Activated B cell treated with CpG ODN at 0.5 μM for 24 hours (primary cell): Measurements from ENCODE around the gene ZFP64. TPM values are rescaled to one million over a fixed set of nuclear protein-coding genes. Genes with fewer than 3 reads are reported as not detected.

Source experiments
- ATAC-seq: fragments of 200-7000 bp; cut with Tn5 transposase; one replicate; pipeline ENCODE4 v1.10.0; 2021; ENCODE audit warnings: low read depth, mild to moderate bottlenecking, moderate library complexity
- CTCF ChIA-PET: fragments of 350-600 bp; sonication (Branson Sonifier 250); formaldehyde crosslinking; loops from one replicate; lab custom pipeline; 2021; ENCODE audit warnings: antibody characterized with exemption; lab: Charles Lee
- POLR2A ChIA-PET: fragments of 350-600 bp; sonication (Branson Sonifier 250); formaldehyde crosslinking; loops from one replicate; lab custom pipeline; 2021; ENCODE audit warnings: antibody characterized with exemption; lab: Charles Lee
- DNase-seq: peaks from one replicate; pipeline ENCODE4 v3.0.0; 2022
- H3K27ac Mint-ChIP-seq: one replicate; pipeline ENCODE4 v1.8.0; 2020; ENCODE audit warnings: mixed read lengths
- H3K27me3 Mint-ChIP-seq: one replicate; pipeline ENCODE4 v1.8.0; 2021; ENCODE audit warnings: mixed read lengths
- H3K36me3 Mint-ChIP-seq: one replicate; pipeline ENCODE4 v1.8.0; 2021; ENCODE audit warnings: low read depth, mixed read lengths
- H3K4me1 Mint-ChIP-seq: one replicate; pipeline ENCODE4 v1.8.0; 2021; ENCODE audit warnings: mixed read lengths
- H3K4me3 Mint-ChIP-seq: one replicate; pipeline ENCODE4 v1.8.0; 2020; ENCODE audit warnings: mild to moderate bottlenecking, mixed read lengths
- H3K9me3 Mint-ChIP-seq: one replicate; pipeline ENCODE4 v1.8.0; 2020; ENCODE audit warnings: mixed read lengths
- intact Hi-C: fragments of 100-400 bp; cut with micrococcal nuclease; formaldehyde crosslinking; loops from one replicate; pipeline ENCODE4 v1.15.1; 2024
- total RNA-seq: library from RNA; stranded (reverse); gene quantifications from 2 replicates; pipeline ENCODE4 v1.2.3, GENCODE V29; 2022
- TF ChIP-seq, protein P1 (sequence below): fragments of 200-600 bp; IDR thresholded peaks from one replicate; pipeline ENCODE4 v1.8.0; 2022; ENCODE audit warnings: antibody characterized with exemption, mild to moderate bottlenecking

Gene ZFP64
- total RNA-seq, 1 donor from 2014 or later: 14.2 TPM

DNA sequence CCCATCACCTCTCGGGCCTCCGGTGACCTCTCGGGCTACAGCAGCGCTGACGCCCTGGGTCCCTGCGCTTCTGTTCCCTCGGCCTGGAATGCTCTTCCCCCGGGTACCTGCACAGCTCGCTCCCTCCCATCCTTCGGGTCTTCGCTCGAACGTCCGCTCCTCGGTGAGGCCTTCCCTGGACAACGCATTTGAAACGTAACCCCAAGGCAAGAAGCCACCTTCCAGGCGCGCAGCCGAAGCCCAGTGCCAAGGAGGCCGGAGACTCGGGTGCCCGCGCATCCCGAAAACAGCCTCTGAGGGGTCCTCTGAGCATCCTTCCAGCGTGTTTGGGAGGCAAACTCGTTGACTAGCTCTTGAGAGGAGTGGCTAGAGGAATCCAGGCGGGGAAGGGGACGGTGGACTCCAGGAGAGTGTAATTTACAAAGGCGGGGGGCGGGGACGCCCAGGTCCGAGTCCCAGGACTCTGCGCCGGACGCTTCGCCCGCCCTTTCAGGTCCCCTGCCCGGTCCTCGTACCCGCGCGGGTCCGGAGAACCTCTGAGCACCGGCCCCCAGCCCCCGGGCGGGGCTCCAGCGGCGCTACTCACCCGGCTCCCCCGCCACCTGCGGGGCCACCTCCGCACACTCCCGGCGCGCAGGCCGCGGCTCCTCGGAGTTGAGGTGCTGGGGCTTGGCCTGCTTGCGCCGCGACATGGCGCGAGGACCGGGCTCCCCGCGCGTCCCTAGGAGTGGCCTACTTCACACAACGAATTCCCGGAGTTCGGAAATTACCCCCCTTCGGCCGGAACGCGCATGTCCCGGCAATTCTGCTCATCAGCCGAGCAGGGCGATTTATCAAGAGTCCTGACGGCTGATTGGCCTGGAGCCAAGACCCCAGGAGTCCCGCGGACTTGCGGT lies 86.8 kb downstream of the ZFP64 start:
- Mint-ChIP-seq H3K9me3 (no peaks in the 10 kb centered on the region), H3K4me1 (peaks cover 27% of the 10 kb centered on the region), H3K27ac (no peak overlapping the region), H3K36me3 (no peaks in the 10 kb centered on the region), H3K27me3 (peaks cover 32% of the 10 kb centered on the region), H3K4me3 (peak overlapping the region; percentile 76)
- ChIA-PET POLR2A (interaction anchor here (0.5 kb wide), 1 partner anchor 1243 kb away, joined by 17 read pairs; no protein-coding TSS in a partner anchor), CTCF (interaction anchor here (1.0 kb wide), 1 partner anchor 24 kb away, joined by 6 read pairs; no protein-coding TSS in a partner anchor)
- intact Hi-C loops: no loop called here
- TF ChIP-seq, protein P1, sequence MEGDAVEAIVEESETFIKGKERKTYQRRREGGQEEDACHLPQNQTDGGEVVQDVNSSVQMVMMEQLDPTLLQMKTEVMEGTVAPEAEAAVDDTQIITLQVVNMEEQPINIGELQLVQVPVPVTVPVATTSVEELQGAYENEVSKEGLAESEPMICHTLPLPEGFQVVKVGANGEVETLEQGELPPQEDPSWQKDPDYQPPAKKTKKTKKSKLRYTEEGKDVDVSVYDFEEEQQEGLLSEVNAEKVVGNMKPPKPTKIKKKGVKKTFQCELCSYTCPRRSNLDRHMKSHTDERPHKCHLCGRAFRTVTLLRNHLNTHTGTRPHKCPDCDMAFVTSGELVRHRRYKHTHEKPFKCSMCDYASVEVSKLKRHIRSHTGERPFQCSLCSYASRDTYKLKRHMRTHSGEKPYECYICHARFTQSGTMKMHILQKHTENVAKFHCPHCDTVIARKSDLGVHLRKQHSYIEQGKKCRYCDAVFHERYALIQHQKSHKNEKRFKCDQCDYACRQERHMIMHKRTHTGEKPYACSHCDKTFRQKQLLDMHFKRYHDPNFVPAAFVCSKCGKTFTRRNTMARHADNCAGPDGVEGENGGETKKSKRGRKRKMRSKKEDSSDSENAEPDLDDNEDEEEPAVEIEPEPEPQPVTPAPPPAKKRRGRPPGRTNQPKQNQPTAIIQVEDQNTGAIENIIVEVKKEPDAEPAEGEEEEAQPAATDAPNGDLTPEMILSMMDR: no peak
- no peak for DNase-seq
- ATAC-seq: no peak

DNA sequence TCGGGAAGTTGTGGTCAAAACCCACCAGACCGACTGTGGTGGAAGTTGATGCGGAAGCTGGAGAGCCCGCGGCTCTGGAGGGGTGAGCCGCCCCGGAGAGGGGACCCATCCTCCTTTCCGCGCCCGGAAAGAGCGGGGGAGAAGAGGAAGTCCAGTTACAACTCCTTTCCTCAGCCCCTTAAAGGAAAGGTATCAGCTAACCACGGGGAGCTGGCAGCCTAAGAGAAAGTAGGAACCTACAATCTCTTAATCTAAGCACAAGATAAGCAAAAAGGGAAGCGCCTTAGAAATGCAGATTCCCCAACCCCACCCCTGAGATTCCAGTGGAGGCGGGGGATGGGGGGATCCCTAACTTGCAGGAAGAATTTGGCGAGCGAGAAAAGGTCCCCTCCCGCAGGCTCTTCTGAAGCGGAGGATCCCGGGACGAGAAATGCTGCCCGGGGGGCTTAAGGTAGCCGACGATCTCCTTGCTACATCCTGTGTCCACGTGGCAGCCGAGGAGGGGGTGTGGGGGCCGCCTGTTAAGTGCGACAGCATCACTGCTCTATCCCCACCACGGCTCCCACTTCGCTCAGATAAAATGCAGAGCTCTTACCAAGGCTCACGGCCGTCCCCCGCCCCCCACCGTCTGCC lies 87.5 kb downstream of the ZFP64 start:
- DNase-seq (no peak), ATAC-seq (no peak)
- Mint-ChIP-seq H3K9me3 (no peaks in the 10 kb centered on the region), H3K27me3 (peaks cover 32% of the 10 kb centered on the region), H3K36me3 (no peaks in the 10 kb centered on the region), H3K4me1 (peaks cover 27% of the 10 kb centered on the region), H3K4me3 (peak overlapping the region; percentile 76), H3K27ac (no peak overlapping the region)
- TF ChIP-seq, protein P1: no peak
- CTCF ChIA-PET: no interaction called here
- intact Hi-C loops: no loop called here
- POLR2A ChIA-PET: interaction anchor here (0.5 kb wide), 1 partner anchor 1243 kb away, joined by 17 read pairs; no protein-coding TSS in a partner anchor

DNA sequence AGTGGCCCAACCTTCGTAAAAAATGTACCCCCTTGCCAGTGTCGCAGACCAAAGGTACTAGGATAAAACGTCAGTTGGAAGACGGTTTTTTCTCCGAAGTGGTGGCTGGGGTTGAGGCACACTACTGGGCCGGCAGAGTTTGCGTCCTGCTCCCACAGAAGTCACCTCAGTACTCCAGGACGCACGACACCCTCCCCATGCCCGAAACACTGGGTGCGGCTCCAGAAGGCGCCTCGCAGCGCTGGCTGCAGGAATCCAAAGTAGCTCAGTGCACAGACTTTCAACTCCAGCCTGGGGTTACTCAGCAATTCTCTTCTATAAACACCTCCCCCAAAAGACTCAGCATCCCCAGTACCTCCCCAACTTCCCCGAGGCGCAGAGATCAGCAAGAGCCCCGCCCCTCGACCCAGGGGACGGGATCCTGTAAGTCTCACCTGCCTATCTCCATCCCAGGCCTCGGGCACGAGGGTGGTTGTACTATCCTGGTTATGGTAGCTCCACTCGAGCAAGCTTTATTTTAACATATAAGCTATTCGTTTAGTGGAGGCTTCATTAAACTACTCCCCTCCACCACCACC lies 88.2 kb downstream of the ZFP64 start:
- Mint-ChIP-seq H3K9me3 (no peaks in the 10 kb centered on the region), H3K4me3 (peak overlapping the region; percentile 69), H3K27me3 (peaks cover 32% of the 10 kb centered on the region), H3K36me3 (no peaks in the 10 kb centered on the region), H3K27ac (no peak overlapping the region), H3K4me1 (peaks cover 27% of the 10 kb centered on the region)
- CTCF ChIA-PET: no interaction called here
- DNase-seq (no peak), ATAC-seq (no peak)
- intact Hi-C loops: no loop called here
- POLR2A ChIA-PET: no interaction called here
- TF ChIP-seq, protein P1: no peak

DNA sequence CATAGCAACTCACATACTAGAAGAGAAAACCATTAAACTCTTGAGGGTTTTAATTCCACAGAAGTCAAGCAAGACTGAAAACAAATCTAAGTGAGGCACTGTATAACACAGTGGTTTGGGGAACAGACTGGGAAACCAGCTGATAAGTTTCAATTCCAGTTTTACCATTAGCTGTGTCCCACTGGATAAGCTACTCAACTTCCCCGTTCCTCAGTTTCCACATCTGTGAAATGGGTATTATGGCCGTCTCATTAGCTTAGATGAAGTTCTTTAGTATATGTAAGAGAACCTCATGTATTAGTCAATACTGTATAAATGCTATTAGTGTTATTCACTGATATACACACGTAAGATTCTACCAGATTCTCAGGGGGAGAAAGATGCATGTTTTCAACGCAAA lies 89.0 kb downstream of the ZFP64 start:
- intact Hi-C loops: no loop called here
- POLR2A ChIA-PET: no interaction called here
- TF ChIP-seq, protein P1: no peak
- Mint-ChIP-seq H3K4me3 (no peak overlapping the region), H3K36me3 (peaks cover 4% of the 10 kb centered on the region), H3K27ac (no peak overlapping the region), H3K4me1 (peaks cover 27% of the 10 kb centered on the region), H3K9me3 (no peaks in the 10 kb centered on the region), H3K27me3 (peaks cover 31% of the 10 kb centered on the region)
- CTCF ChIA-PET: interaction anchor here (1.0 kb wide), 1 partner anchor 26 kb away, joined by 3 read pairs; no protein-coding TSS in a partner anchor
- DNase-seq (no peak), ATAC-seq (no peak)
